GM12801 (cell line): ENCODE data around the gene RASAL2.

Source experiments
- TF ChIP-seq, protein P1 (sequence below): IDR thresholded peaks from one replicate; pipeline ENCODE4 v1.5.1; 2011; ENCODE audit warnings: control low read depth; ENCODE audit not compliant: insufficient read length; ENCODE audit errors: extremely low read depth

The RASAL2 gene

DNA sequence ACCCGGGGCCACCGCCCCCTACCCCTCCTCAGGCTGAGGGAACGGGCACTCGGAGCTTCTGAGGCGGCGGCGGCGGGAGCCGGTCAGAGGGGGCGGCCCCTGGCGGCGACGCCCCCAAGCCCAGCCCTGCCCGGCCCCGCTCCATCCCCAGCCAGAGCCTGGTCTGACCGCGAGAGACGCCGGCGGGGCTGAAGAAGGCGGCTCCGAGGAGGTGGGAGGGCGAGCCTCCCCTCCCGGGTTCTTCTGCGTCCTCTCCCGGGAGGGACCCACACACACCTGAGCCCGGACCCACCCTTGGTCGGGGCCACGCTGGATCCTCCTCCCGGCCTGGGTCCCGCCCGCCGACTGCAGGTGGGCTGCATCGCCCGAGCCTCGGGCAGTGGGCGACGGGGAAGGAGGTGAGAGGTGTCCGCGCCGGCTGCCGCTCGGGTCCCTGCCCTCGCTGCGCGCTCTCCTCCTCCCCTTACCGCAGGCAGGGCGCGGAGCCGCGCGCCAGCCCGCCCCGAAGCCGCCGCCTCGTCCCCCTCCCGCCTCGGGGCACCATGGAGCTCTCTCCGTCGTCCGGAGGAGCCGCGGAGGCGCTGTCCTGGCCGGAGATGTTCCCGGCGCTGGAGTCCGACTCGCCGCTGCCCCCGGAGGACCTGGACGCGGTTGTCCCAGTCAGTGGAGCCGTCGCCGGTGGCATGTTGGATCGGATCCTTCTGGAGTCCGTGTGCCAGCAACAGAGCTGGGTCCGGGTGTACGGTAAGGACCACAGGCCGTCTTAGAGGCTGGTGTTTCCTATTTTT is at the start of gene RASAL2:
TSS of gene RASAL2 (plus strand) at position 154 of the 788 bp plus-strand sequence. CDS start at position 543, 389 bp downstream.
- TF ChIP-seq, protein P1, sequence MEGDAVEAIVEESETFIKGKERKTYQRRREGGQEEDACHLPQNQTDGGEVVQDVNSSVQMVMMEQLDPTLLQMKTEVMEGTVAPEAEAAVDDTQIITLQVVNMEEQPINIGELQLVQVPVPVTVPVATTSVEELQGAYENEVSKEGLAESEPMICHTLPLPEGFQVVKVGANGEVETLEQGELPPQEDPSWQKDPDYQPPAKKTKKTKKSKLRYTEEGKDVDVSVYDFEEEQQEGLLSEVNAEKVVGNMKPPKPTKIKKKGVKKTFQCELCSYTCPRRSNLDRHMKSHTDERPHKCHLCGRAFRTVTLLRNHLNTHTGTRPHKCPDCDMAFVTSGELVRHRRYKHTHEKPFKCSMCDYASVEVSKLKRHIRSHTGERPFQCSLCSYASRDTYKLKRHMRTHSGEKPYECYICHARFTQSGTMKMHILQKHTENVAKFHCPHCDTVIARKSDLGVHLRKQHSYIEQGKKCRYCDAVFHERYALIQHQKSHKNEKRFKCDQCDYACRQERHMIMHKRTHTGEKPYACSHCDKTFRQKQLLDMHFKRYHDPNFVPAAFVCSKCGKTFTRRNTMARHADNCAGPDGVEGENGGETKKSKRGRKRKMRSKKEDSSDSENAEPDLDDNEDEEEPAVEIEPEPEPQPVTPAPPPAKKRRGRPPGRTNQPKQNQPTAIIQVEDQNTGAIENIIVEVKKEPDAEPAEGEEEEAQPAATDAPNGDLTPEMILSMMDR = no peak

DNA sequence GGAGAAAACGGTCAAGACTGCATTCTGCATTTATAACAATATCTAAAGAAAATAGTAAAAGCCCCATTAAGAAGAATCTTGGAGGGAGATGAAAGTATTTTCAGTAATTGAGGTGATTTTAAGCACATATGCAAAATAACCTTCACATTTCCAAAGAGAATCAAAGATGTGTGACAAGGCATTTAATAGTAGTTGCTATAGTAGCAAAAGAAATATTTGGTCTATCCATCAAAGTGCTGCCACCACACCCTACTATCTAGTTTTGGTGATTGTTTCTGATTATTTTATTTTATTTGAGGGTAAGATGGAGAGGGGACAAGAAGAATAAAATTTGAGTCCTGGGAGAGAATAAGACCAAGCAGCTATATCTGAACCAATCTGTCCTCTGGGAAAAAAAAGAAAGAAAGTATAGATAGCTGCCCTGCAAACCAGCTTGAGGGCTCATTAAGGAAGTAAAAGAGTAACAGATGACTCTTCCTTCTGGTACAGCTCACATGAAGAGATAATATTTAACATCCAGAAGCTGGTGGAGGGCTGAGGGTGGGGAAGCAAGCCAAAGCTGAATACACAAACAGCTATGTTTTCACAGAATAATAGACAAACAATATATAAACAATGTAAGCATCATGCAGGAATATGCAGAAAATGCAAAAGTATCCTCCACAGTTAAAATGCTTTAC is 47.2 kb upstream of the RASAL2 start:
- TF ChIP-seq, protein P1 = no peak

DNA sequence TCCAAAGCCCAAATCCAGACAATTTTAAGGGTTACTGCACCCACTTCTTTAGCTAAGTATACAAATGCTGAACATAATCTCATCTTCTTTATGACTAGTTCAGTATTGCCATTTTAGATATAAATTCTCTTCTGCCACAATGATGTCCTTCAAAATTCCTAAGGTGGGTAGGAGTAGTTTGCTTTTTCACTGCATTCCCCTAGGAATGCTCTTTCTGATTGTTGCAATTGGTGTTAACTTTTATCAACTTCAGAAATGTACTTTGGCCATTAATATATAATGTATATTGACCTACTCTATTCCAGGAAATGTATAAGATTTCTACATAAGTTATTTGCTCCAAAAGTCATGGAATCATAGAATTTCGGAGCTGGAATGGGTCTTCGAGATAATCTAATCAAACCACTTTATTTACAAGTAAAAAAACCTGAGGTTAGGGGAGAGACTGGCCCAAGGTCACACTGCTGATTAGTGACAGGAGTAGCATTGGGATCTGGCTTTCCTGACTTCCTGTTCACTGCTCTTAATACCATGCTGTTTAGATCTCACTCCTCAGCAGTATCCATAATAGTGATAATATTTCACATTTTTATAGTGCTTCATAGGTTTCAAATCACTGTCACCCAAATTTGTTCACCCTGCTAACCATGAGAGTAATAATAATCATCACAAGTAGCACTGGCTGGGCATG is 46.4 kb upstream of the RASAL2 start:
- TF ChIP-seq, protein P1 = no peak

DNA sequence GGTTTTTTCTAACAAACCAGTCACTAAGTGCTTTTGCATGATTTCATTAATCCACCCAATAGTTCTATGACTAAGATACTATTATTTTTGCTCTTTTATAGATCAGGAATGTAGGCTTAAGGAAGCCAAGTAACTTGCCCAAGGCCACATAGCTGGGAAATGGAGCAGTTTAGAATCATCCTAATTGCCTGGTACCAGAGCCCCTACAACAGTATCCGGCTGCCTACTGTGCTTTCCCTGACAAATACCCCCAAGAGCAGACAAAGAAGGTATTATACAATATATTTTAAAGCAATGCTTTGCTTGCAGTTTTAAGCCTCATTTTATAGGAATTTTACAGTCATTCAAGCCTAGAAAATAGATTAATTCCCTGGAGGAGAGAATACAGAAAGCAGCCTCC is 45.5 kb upstream of the RASAL2 start:
- TF ChIP-seq, protein P1 = no peak

DNA sequence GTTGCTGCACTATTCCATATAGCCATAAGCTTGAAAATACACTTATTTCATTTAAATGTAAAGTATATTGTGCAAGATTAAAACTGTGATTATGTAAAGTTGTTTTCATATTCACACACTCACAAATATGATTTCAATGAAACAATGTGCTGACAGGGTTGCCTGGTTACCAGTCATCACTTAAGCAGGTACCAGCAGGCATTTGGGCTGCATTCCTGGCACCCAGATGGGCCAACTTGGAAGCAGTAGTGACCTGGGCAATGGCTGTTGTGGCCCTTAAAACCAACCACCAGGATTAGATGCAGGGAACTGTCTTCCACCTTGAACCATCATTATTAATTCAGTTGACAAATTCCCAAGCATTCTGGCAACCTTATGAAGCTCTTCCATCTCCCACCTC is 45.0 kb upstream of the RASAL2 start:
- TF ChIP-seq, protein P1 = no peak

DNA sequence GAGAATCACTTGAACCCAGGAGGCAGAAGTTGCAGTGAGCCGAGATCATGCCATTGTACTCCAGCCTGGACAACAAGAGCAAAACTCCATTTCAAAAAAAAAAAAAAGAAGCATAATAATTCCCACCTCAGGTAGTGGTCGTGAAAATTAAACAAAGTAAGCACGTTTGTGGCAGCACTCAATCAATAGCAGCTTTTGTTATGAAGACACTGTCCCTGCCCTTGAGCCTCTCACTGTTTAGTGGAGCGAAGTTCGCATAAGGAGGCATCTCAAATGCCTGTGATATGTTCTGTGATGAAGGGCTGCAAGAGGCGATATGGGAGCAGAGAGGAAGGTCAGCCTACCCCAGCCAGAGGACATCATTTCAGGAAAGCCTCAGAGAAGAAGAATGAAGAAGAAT is 43.8 kb upstream of the RASAL2 start:
- TF ChIP-seq, protein P1 = no peak

DNA sequence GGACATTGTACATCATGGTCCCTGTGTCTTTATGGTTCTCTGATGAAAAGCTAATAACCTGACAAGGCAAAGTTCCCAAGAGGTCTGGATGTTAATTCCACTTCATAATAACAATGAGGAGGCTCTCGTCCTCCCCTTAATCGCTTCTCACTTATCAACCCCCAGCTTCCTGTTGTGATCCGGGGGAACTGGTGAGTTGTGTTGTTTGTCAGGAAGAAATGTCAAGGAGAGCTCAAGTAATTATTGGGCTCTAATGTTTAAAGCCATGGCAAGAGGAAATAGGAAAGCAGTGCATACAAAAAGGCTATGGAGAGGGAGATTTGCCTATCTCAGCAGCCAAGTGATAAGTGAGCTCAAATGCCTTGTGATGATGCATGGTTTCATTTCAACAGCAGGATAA is 42.8 kb upstream of the RASAL2 start:
- TF ChIP-seq, protein P1 = no peak
